ENCODE measurements around the gene MSI2.

- TF ChIP-seq EZH2 (IDR thresholded peaks at IDR 0.05; ENCODE audit: insufficient read depth, low read length): no peak
- no peak for TF ChIP-seq CTCF (IDR thresholded peaks at IDR 0.05; ENCODE audit: insufficient read depth, low read depth, low read length)
These were observed 188.5 kb downstream of the MSI2 start for GRCh38 chr17:57444682-57445450.
